Psoas muscle (tissue), 8 donors: ENCODE data around the gene CCNY. TPM values are rescaled to one million over a fixed set of nuclear protein-coding genes. Genes with fewer than 3 reads are reported as not detected.

Source experiments
- ATAC-seq, 4 donors: fragments of 200-7000 bp; cut with Tn5 transposase; one replicate each; pipeline ENCODE4 v1.9.1; 2020; ENCODE audit warnings: moderate library complexity in 3 of 4, mild to moderate bottlenecking in 2 of 4
- DNase-seq, 2 donors: peaks; one replicate each; pipeline ENCODE4 v3.0.0-alpha.2; 2020
- H3K27ac ChIP-seq: fragments of 200-600 bp; one replicate; pipeline ENCODE4 v1.8.0; 2022
- H3K27me3 ChIP-seq, 3 donors: fragments of 200-600 bp in 1 of 3; one replicate each; pipeline versions ENCODE4 v1.6.1 to v1.8.0; 2013 to 2022; ENCODE audit warnings: low read length in 2 of 3, mild to moderate bottlenecking in 2 of 3, moderate library complexity in 1 of 3; ENCODE audit not compliant: insufficient read depth in 3 of 3
- H3K36me3 ChIP-seq, 2 donors: fragments of 200-600 bp in 1 of 2; one replicate each; pipeline versions ENCODE4 v1.6.1 to v1.8.0; 2013 to 2022; ENCODE audit warnings: low read depth in 1 of 2, mild to moderate bottlenecking in 1 of 2, moderate library complexity in 1 of 2; ENCODE audit not compliant: insufficient read depth in 1 of 2
- H3K4me1 ChIP-seq: fragments of 200-600 bp; one replicate; pipeline ENCODE4 v1.8.0; 2022
- H3K4me3 ChIP-seq: fragments of 200-600 bp; one replicate; pipeline ENCODE4 v1.8.0; 2022; ENCODE audit warnings: mild to moderate bottlenecking
- H3K9me3 ChIP-seq: fragments of 200-600 bp; one replicate; pipeline ENCODE4 v1.8.0; 2022
- CTCF ChIP-seq: fragments of 200-600 bp; IDR thresholded peaks from one replicate; pipeline ENCODE4 v1.8.0; 2022; ENCODE audit warnings: antibody characterized with exemption
- WGBS, 3 donors: extraction: QIAGEN DNeasy Blood & Tissue Kit; methylation state at CpG; one replicate each; pipeline versions ENCODE4 v1.1.6 to v1.1.7; 2013; 5-methylcytosine and 5-hydroxymethylcytosine counted together
- intact Hi-C, 2 donors: fragments of 100-400 bp; cut with DNase I; formaldehyde crosslinking; loops; one replicate each; pipeline versions ENCODE4 v1.11.0 to v1.14.2; 2022
- polyA plus RNA-seq, 3 donors: library from polyadenylated mRNA; stranded (reverse); fragments of 200-250 nt; gene quantifications; one replicate each; pipeline ENCODE4 v1.2.3, GENCODE V29; 2013
- total RNA-seq, 4 donors: library from RNA; stranded (reverse); fragmentation: NEBNext Ultra II Directional in 2 of 4; extraction: Animal tissue kit (Norgen Biotek cat#: 25700) in 2 of 4; gene quantifications; one replicate each; pipeline versions ENCODE4 v1.2.1 to v1.2.4, GENCODE V29; 2021 to 2023
- donor health status: healthy with polysubstance abuse.
- donor health status: DM: no; HTN: no; CAD: no; lungs with moderate emphysema.
- donor health status: Bipolar disorder and iron deficiency.
- donor health status: healthy.
- donor health status: DM: yes; HTN: yes; CAD: no.
- donor health status: DM: no; HTN: no; CAD: no.
- donor health status: DM: no; HTN: no; CAD: no.
- donor health status: DM: yes; HTN: yes; CAD: no.

CCNY gene
- total and polyA plus RNA-seq, 7 donors: 21.2 to 55.8 (median 47.0) TPM

- Histone ChIP-seq H3K4me1 (peaks cover 41% of the 10 kb centered on the region), H3K4me3 (no peak overlapping the region), H3K27ac (peak overlapping the region; percentile 42), H3K36me3 (peaks cover 0 to 31% of the 10 kb centered on the region in 2 donors), H3K27me3 (no peaks in the 10 kb centered on the region), H3K9me3 (no peaks in the 10 kb centered on the region)
- intact Hi-C loops: loop anchor here (5.0 to 10.0 kb wide), 2 partner anchors 232 to 440 kb away; partner anchors contain the start of gene CREM (in 1 of the 2)
- no peak for TF ChIP-seq CTCF
- ATAC-seq (peak in 3 of 4 donors; percentile 12 to 23 (median 20)), DNase-seq (no peak)
- 56 to 62% (median 60%) methylated on average over 6 of the region's 6 CpGs for WGBS, 3 donors
These were observed 228.1 kb downstream of the CCNY start for GRCh38 chr10:35564341-35564968.

GRCh38 chr10:35565602-35566081 lies 229.3 kb downstream of the CCNY start:
- TF ChIP-seq CTCF: no peak
- intact Hi-C loops: loop anchor here in 1 of 2 donors (5.0 to 10.0 kb wide), 2 partner anchors 228 to 441 kb away; partner anchors contain the start of genes CCNY and CREM
- Histone ChIP-seq H3K9me3 (no peaks in the 10 kb centered on the region), H3K36me3 (peaks cover 0 to 43% of the 10 kb centered on the region in 2 donors), H3K4me3 (no peak overlapping the region), H3K27me3 (no peaks in the 10 kb centered on the region), H3K27ac (peak overlapping the region; percentile 42), H3K4me1 (peaks cover 41% of the 10 kb centered on the region)
- 9 to 14% (median 12%) methylated on average over 8 of the region's 8 CpGs for WGBS, 3 donors
- DNase-seq: no peak
- peak; percentile 49 to 75 (median 58) for ATAC-seq

- Histone ChIP-seq H3K36me3 (peaks cover 0 to 55% of the 10 kb centered on the region in 2 donors), H3K9me3 (no peaks in the 10 kb centered on the region)
- intact Hi-C loops: loop anchor here in 1 of 2 donors (5.0 to 10.0 kb wide), 2 partner anchors 231 to 443 kb away; partner anchors contain the start of genes CCNY and CREM
These were observed 231.6 kb downstream of the CCNY start for GRCh38 chr10:35567951-35568350.

GRCh38 chr10:35568483-35569015 lies 232.2 kb downstream of the CCNY start:
- Histone ChIP-seq H3K36me3 (peaks cover 0 to 55% of the 10 kb centered on the region in 2 donors), H3K4me1 (peaks cover 29% of the 10 kb centered on the region), H3K9me3 (no peaks in the 10 kb centered on the region), H3K4me3 (no peak overlapping the region), H3K27ac (no peak overlapping the region), H3K27me3 (no peaks in the 10 kb centered on the region)
- WGBS, 3 donors: 88 to 90% (median 89%) methylated on average over 20 of the region's 20 CpGs
- no peak for TF ChIP-seq CTCF
- DNase-seq (no peak), ATAC-seq (no peak)
- intact Hi-C loops: loop anchor here in 1 of 2 donors (5.0 to 10.0 kb wide), 2 partner anchors 231 to 444 kb away; partner anchors contain the start of genes CCNY and CREM

More at GRCh38 chr10:35567951-35568350, 231.6 kb downstream of the CCNY start:
- no peak for TF ChIP-seq CTCF
- Histone ChIP-seq H3K27ac (no peak overlapping the region), H3K27me3 (no peaks in the 10 kb centered on the region), H3K4me1 (peaks cover 34% of the 10 kb centered on the region), H3K4me3 (no peak overlapping the region)
- 88 to 92% (median 91%) methylated on average over 6 of the region's 6 CpGs for WGBS, 3 donors
- DNase-seq: no peak
- no peak for ATAC-seq
